Measurements from ENCODE around the gene DGKI.

DGKI gene

DNA sequence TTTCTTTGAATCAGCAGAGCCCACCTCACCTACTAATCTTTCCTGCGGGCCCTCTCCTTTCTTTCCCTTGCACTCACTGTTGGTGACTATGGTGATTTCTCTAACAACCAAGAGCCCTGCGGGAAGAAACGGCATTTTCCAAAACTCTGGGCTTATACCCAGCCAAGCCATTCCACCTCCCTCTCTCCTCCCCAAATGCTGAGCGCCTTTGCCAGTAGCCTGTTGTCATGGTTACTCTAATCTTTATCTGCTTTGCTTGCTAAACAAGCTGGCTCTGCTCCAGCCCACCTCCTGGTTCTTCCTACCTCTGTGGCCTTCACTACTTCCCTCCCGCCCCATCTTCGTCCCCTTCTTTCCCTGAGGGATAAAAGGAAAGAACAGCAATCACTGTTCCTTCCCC, 86.7 kb downstream of the DGKI start:
- no peaks in the 10 kb centered on the region for H4K20me1 ChIP-seq (ENCODE audit: control insufficient read depth, insufficient read depth, low read depth, low read length)
- no peaks in the 10 kb centered on the region for H3K9me2 ChIP-seq (replicated peaks; ENCODE audit: control insufficient read depth, low read length)
- no peak overlapping the region for H3K4me3 ChIP-seq (ENCODE audit: low read length)
- no peaks in the 10 kb centered on the region for H3K4me1 ChIP-seq (ENCODE audit: control insufficient read depth, low read length)
- TF ChIP-seq CTCF (IDR thresholded peaks at IDR 0.05; ENCODE audit: low read depth, low read length, poor library complexity, severe bottlenecking) (no peak), EZH2phosphoT487 (IDR thresholded peaks at IDR 0.05; ENCODE audit: borderline replicate concordance, low read length) (no peak)
- no peaks in the 10 kb centered on the region for H3K9me3 ChIP-seq (ENCODE audit: control insufficient read depth, insufficient read depth, low read length)
- no peaks in the 10 kb centered on the region for H3K36me3 ChIP-seq (ENCODE audit: control insufficient read depth, low read length)
- no peak overlapping the region for H3K4me2 ChIP-seq (ENCODE audit: low read length)
- H3K27ac ChIP-seq (ENCODE audit: low read depth, low read length), result no peak overlapping the region
- H3K79me2 ChIP-seq (ENCODE audit: control insufficient read depth, low read length), result no peaks in the 10 kb centered on the region
- H3K27me3 ChIP-seq (ENCODE audit: control insufficient read depth, low read length), result no peaks in the 10 kb centered on the region
- no peaks in the 10 kb centered on the region for H3F3A ChIP-seq (ENCODE audit: control insufficient read depth, insufficient read depth)

DNA sequence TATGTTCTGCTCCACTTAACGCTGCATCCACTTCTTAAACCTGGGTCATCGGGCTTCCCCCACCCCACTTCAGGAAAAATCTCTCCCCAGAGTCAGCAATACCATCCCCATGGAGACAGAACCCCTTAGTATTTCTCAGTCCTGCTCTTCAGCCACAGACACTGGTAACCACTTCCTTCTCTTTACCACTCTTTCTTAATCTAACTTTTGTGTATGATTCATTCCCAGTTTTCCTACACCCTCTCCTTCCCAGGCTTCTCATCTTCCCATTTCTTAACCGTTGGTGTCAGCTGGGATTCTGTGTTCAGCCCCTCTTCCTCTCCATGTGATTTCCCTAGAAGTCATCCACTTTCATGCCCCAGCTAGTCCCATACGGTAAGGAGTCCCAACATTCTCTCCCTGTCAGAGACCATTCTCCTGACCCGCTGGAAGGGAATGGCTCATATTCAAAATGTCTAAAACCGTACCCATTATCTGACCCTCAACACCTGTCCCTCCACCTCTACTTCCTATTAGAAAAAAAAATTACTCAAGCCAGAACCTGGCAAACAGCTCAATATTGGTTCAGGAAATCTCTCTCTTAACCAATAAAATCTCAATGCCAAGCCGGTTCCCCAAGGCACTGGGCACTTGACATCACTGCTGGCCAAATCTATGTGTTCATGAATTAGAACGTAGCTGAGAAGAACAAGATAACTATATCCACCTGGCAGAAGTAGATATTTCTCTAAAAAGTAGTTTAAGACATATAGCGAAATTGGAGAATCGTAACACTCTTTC, 89.4 kb downstream of the DGKI start:
- no peaks in the 10 kb centered on the region for H3K27me3 ChIP-seq (ENCODE audit: control insufficient read depth, low read length)
- no peak overlapping the region for H3K4me2 ChIP-seq (ENCODE audit: low read length)

DNA sequence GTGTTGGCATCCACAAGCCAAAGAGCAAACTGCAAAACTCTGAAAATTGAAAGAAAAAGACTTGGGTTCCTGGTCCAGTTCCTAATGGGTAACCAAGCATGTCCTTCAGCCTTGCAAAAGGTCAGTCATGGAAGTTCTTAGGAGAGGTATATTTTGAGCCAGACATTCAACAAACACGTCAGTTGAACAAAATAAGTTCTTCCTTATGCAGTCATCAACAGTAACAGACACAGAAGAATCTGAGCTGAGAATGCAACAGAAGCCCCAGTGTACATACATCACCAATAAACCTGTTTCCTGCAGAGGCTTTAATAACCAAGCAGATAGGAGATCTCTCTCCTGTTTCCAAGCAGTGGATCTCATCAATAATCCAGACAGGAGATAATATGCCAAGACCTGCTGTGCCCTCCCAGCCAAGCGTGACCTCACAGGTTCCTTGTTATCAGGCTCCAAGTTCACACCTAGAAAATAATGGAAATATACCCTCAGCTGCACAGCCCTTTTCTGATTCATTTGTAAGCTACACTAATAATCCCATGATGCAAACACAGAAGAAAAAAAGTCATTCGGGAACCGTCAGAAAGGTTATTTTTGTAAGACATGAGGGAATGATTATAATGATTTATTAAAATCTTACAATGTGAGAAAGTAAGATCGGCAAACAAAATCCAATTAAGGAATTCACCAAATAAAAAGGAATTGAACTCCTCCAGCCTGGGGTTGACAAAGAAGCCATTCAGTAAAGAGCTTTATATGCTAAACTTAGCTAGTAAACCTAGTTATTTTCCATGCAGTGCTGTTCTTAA, 90.7 kb downstream of the DGKI start:
- TF ChIP-seq EZH2phosphoT487 (IDR thresholded peaks at IDR 0.05; ENCODE audit: borderline replicate concordance, low read length), result no peak
- TF ChIP-seq CTCF (IDR thresholded peaks at IDR 0.05; ENCODE audit: low read depth, low read length, poor library complexity, severe bottlenecking), result no peak
- Histone ChIP-seq H3K27ac (ENCODE audit: low read depth, low read length) (no peak overlapping the region), H3K9me2 (replicated peaks; ENCODE audit: control insufficient read depth, low read length) (no peaks in the 10 kb centered on the region), H4K20me1 (ENCODE audit: control insufficient read depth, insufficient read depth, low read depth, low read length) (no peaks in the 10 kb centered on the region), H3K79me2 (ENCODE audit: control insufficient read depth, low read length) (no peaks in the 10 kb centered on the region), H3K4me2 (ENCODE audit: low read length) (no peak overlapping the region), H3K4me3 (ENCODE audit: low read length) (no peak overlapping the region), H3K4me1 (ENCODE audit: control insufficient read depth, low read length) (no peaks in the 10 kb centered on the region), H3F3A (ENCODE audit: control insufficient read depth, insufficient read depth) (no peaks in the 10 kb centered on the region), H3K9me3 (ENCODE audit: control insufficient read depth, insufficient read depth, low read length) (no peaks in the 10 kb centered on the region), H3K36me3 (ENCODE audit: control insufficient read depth, low read length) (no peaks in the 10 kb centered on the region), H3K27me3 (ENCODE audit: control insufficient read depth, low read length) (no peaks in the 10 kb centered on the region)

More for the DNA sequence above, 89.4 kb downstream of the DGKI start:
- H3K9me2 ChIP-seq (replicated peaks; ENCODE audit: control insufficient read depth, low read length), result no peaks in the 10 kb centered on the region
- H3K9me3 ChIP-seq (ENCODE audit: control insufficient read depth, insufficient read depth, low read length), result no peaks in the 10 kb centered on the region
- no peak overlapping the region for H3K27ac ChIP-seq (ENCODE audit: low read depth, low read length)
- no peaks in the 10 kb centered on the region for H3K4me1 ChIP-seq (ENCODE audit: control insufficient read depth, low read length)
- H3K79me2 ChIP-seq (ENCODE audit: control insufficient read depth, low read length), result no peaks in the 10 kb centered on the region
- no peak overlapping the region for H3K4me3 ChIP-seq (ENCODE audit: low read length)
- H3K36me3 ChIP-seq (ENCODE audit: control insufficient read depth, low read length), result no peaks in the 10 kb centered on the region
- no peaks in the 10 kb centered on the region for H3F3A ChIP-seq (ENCODE audit: control insufficient read depth, insufficient read depth)
- TF ChIP-seq CTCF (IDR thresholded peaks at IDR 0.05; ENCODE audit: low read depth, low read length, poor library complexity, severe bottlenecking) (no peak), EZH2phosphoT487 (IDR thresholded peaks at IDR 0.05; ENCODE audit: borderline replicate concordance, low read length) (no peak)
- no peaks in the 10 kb centered on the region for H4K20me1 ChIP-seq (ENCODE audit: control insufficient read depth, insufficient read depth, low read depth, low read length)
